ENCODE results near the gene PCGF3.

- TF ChIP-seq CTCF (IDR thresholded peaks at IDR 0.05) (no peak), POLR2AphosphoS5 (IDR thresholded peaks at IDR 0.05) (no peak)
Measured at GRCh38 chr4:661881-662761, 43.5 kb upstream of the PCGF3 start.
